ENCODE data around the gene UTP15.

The UTP15 gene

GRCh38 chr5:73528248-73528647 lies 37.3 kb upstream of the UTP15 start:
- no peak for DNase-seq (ENCODE audit: low read depth)
- no peak for TF ChIP-seq CTCF (IDR thresholded peaks at IDR 0.05; ENCODE audit: insufficient read depth, low read depth, low read length, missing control alignments)

GRCh38 chr5:73529081-73529480 lies 36.5 kb upstream of the UTP15 start:
- TF ChIP-seq CTCF (IDR thresholded peaks at IDR 0.05; ENCODE audit: insufficient read depth, low read depth, low read length, missing control alignments), result no peak
- no peak overlapping the region for H3K4me3 ChIP-seq (ENCODE audit: low read length)
- no peak for DNase-seq (ENCODE audit: low read depth)

More at GRCh38 chr5:73528248-73528647, 37.3 kb upstream of the UTP15 start:
- no peak overlapping the region for H3K4me3 ChIP-seq (ENCODE audit: low read length)

- TF ChIP-seq CTCF (IDR thresholded peaks at IDR 0.05; ENCODE audit: insufficient read depth, low read depth, low read length, missing control alignments), result no peak
- H3K4me3 ChIP-seq (ENCODE audit: low read length), result no peak overlapping the region
Measured at GRCh38 chr5:73531356-73531755, 34.2 kb upstream of the UTP15 start.

GRCh38 chr5:73532195-73532594 lies 33.3 kb upstream of the UTP15 start:
- TF ChIP-seq CTCF (IDR thresholded peaks at IDR 0.05; ENCODE audit: insufficient read depth, low read depth, low read length, missing control alignments), result no peak
- H3K4me3 ChIP-seq (ENCODE audit: low read length), result no peak overlapping the region
- no peak for DNase-seq (ENCODE audit: low read depth)

More at GRCh38 chr5:73531356-73531755, 34.2 kb upstream of the UTP15 start:
- DNase-seq (ENCODE audit: low read depth), result no peak

- no peak overlapping the region for H3K4me3 ChIP-seq (ENCODE audit: low read length)
- TF ChIP-seq CTCF (IDR thresholded peaks at IDR 0.05; ENCODE audit: insufficient read depth, low read depth, low read length, missing control alignments), result no peak
- peak; percentile 31 for DNase-seq (ENCODE audit: low read depth)
Measured at GRCh38 chr5:73534011-73534644, 31.4 kb upstream of the UTP15 start.

GRCh38 chr5:73534971-73535370 lies 30.6 kb upstream of the UTP15 start:
- no peak overlapping the region for H3K4me3 ChIP-seq (ENCODE audit: low read length)
- no peak for TF ChIP-seq CTCF (IDR thresholded peaks at IDR 0.05; ENCODE audit: insufficient read depth, low read depth, low read length, missing control alignments)
- DNase-seq (ENCODE audit: low read depth), result no peak

- DNase-seq (ENCODE audit: low read depth), result no peak
- TF ChIP-seq CTCF (IDR thresholded peaks at IDR 0.05; ENCODE audit: insufficient read depth, low read depth, low read length, missing control alignments), result no peak
- H3K4me3 ChIP-seq (ENCODE audit: low read length), result no peak overlapping the region
Measured at GRCh38 chr5:73539730-73540129, 25.8 kb upstream of the UTP15 start.

Measured in epithelial cell of esophagus (primary cell).